Fibroblast of lung (primary cell): ENCODE measurements around the gene GNAI1.

ENCODE experiments used
- CTCF ChIP-seq, 2 donors: IDR thresholded peaks in 1 of 2; conservative IDR thresholded peaks in 1 of 2; 1 replicate in 1 of 2; 2 replicates in 1 of 2; pipeline ENCODE4 v1.5.1; 2011 to 2012; ENCODE audit warnings: low read length in 2 of 2, control low read depth in 1 of 2, inconsistent platforms in 1 of 2, low read depth in 1 of 2, mild to moderate bottlenecking in 1 of 2
- EZH2 ChIP-seq: IDR thresholded peaks from 2 replicates; pipeline ENCODE4 v1.5.1; 2012; ENCODE audit warnings: low read length, control low read depth, mild to moderate bottlenecking; ENCODE audit errors: missing control alignments

GRCh38 chr7:80273327-80273726 lies 138.7 kb downstream of the GNAI1 start:
- TF ChIP-seq CTCF (conservative IDR thresholded peaks at IDR 0.05 in 1 of 2, IDR thresholded peaks at IDR 0.05 in 1 of 2; ENCODE audit: low read depth in 1 of 2, low read length in 2 of 2) (peak in 1 of 2 donors; percentile 13), EZH2 (no peak)
